A549 (cell line): Measurements from ENCODE around the gene ZBTB44. TPM values are rescaled to one million over a fixed set of nuclear protein-coding genes. Genes with fewer than 3 reads are reported as not detected.

Source experiments
- ATAC-seq, 2 experiments: fragments of 200-7000 bp in 1 of 2; fragments of >200 bp in 1 of 2; cut with Nextera tagmentation in 1 of 2; cut with Tn5 transposase in 1 of 2; 3 replicates each; pipeline versions ENCODE4 v1.8.0 to v1.9.1; 2018 to 2020; ENCODE audit warnings: mild to moderate bottlenecking in 1 of 2, moderate library complexity in 1 of 2
- CTCF ChIA-PET: fragments of 300-600 bp; sonication (Branson Sonifier 250); formaldehyde crosslinking; extraction: SDS; loops from one replicate; lab custom pipeline; 2021; ENCODE audit warnings: antibody characterized with exemption, inconsistent platforms; lab: Yijun Ruan, JAX
- POLR2A ChIA-PET: fragments of 350-600 bp; formaldehyde crosslinking; extraction: SDS; loops from one replicate; lab custom pipeline; 2021; ENCODE audit warnings: antibody characterized with exemption, inconsistent platforms; lab: Yijun Ruan, JAX
- DNase-seq, 2 experiments: peaks; one replicate each; pipeline versions ENCODE4 v3.0.0 to v3.0.0-alpha.2; 2011 to 2016; ENCODE audit warnings: low read depth in 1 of 2, low spot score in 1 of 2
- FAIRE-seq: peaks from 2 replicates; lab custom pipeline; 2011; peaks lifted over from hg19 to GRCh38; lab: Jason Lieb, UNC
- H3K27ac ChIP-seq, 2 experiments: fragments of >200 bp; sonication (Bioruptor Twin); formaldehyde crosslinking; 3 replicates each; pipeline ENCODE4 v1.5.1; 2016 to 2017
- H3K4me1 ChIP-seq: fragments of >200 bp; sonication (Bioruptor Twin); formaldehyde crosslinking; 3 replicates; pipeline ENCODE4 v1.6.1; 2016
- H3K4me2 ChIP-seq: fragments of >200 bp; sonication (Bioruptor Twin); formaldehyde crosslinking; 3 replicates; pipeline ENCODE4 v1.6.1; 2016
- H3K4me3 ChIP-seq: fragments of >200 bp; sonication (Bioruptor Twin); formaldehyde crosslinking; 3 replicates; pipeline ENCODE4 v1.5.1; 2016
- H3K9me3 ChIP-seq: fragments of >200 bp; sonication (Bioruptor Twin); formaldehyde crosslinking; 3 replicates; pipeline ENCODE4 v1.6.1; 2016
- CBX8 ChIP-seq: fragments of 200-600 bp; sonication (generic); IDR thresholded peaks from 2 replicates; pipeline ENCODE4 v1.6.1; 2016
- MAZ ChIP-seq: fragments of 150-350 bp; IDR thresholded peaks from 2 replicates; pipeline ENCODE4 v1.6.1; 2014; ENCODE audit warnings: antibody characterized with exemption, low read depth, low read length, borderline replicate concordance
- NFE2L2 ChIP-seq: fragments of 150-350 bp; conservative IDR thresholded peaks from 2 replicates; pipeline ENCODE4 v1.6.1; 2014; ENCODE audit warnings: low read length
- NPAS2 ChIP-seq: fragments of 250-450 bp; sonication (Bioruptor Pico); IDR thresholded peaks from 2 replicates; pipeline ENCODE4 v1.8.0; 2022; ENCODE audit warnings: mild to moderate bottlenecking, moderate library complexity, borderline replicate concordance
- NR3C1 ChIP-seq: fragments of >200 bp; sonication (Bioruptor Twin); formaldehyde crosslinking; IDR thresholded peaks from 3 replicates; pipeline ENCODE4 v1.6.1; 2017
- PBX3 ChIP-seq: IDR thresholded peaks from 2 replicates; pipeline ENCODE4 v1.6.1; 2012
- POLR2AphosphoS2 ChIP-seq: conservative IDR thresholded peaks from 2 replicates; pipeline ENCODE4 v1.6.1; 2012; ENCODE audit warnings: low read length, improper control_type of control experiment, inconsistent platforms
- TFCP2L1 ChIP-seq: fragments of 250-450 bp; sonication (Bioruptor Pico); IDR thresholded peaks from 2 replicates; pipeline ENCODE4 v1.5.0; 2021; ENCODE audit warnings: mild to moderate bottlenecking
- ZFP36 ChIP-seq: fragments of 450-650 bp; IDR thresholded peaks from 2 replicates; pipeline ENCODE4 v1.6.1; 2014; ENCODE audit warnings: borderline replicate concordance; ENCODE audit not compliant: partially characterized antibody
- WGBS: methylation state at CpG from one replicate; pipeline ENCODE4 v1.1.6; 2017; ENCODE audit errors: missing lambda C conversion rate; 5-methylcytosine and 5-hydroxymethylcytosine counted together
- polyA plus RNA-seq, 4 experiments: library from polyadenylated mRNA; depleted of rRNA in 3 of 4; stranded (reverse); fragments of >200 nt; fragmentation: RNase III in 1 of 4; extraction: RNeasy Plus Mini Kit Qiagen cat#74134 plus additional on column Dnase treatment in 1 of 4; gene quantifications; 2 replicates in 3 of 4; 3 replicates in 1 of 4; pipeline ENCODE4 v1.2.3, GENCODE V29; 2011 to 2017
- TF ChIP-seq, protein P1 (sequence below): fragments of >200 bp; sonication (Bioruptor Twin); formaldehyde crosslinking; IDR thresholded peaks from 3 replicates; pipeline ENCODE4 v1.6.1; 2016
- TF ChIP-seq, protein P2 (sequence below): fragments of 250-450 bp; sonication (Bioruptor Pico); IDR thresholded peaks from 2 replicates; pipeline ENCODE4 v1.5.0; 2021; ENCODE audit warnings: mild to moderate bottlenecking, moderate library complexity, borderline replicate concordance

ZBTB44 gene
- polyA plus RNA-seq, 2 of the 4 experiments (the other 2 are of a cell fraction): 6.7 to 16.1 TPM

DNA sequence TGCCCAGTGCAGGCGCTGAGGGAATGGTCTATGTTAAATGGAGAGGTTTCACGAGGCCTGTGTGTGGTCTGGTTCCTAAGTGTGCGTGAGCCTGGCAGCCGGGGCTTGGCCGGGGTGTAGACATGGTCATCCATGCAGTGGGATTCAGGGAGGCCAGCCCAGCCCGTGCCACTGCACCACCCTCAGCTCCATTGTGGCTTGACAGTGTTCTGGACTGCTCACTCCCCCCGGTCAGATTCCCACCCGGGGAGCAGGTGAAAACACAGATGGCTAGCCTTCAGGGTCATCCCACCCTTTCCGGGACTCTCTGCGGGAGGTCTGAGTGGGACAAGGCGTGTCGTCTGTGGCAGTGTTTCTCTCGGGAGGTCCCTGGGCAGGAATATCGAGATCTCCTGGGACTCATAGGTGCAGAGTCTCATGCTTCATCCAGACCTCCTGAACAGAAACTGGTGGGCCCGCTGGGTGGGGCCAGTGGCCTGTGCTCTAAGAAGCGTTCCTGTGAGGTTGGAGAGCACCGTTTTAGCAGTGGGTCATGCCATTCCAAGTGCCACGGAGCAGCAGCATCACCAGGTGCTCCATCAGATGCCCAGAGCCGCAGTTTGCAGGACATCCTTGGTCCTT lies 102.8 kb downstream of the ZBTB44 start:
- no peaks in the 10 kb centered on the region for H3K4me1 ChIP-seq
- POLR2A ChIA-PET: no interaction called here
- DNase-seq (no peak), FAIRE-seq (no peak), ATAC-seq (no peak)
- no peak overlapping the region for H3K27ac ChIP-seq
- WGBS: 52% methylated on average over 11 of the region's 19 CpGs
- no peak overlapping the region for H3K4me3 ChIP-seq
- no peak for TF ChIP-seq CBX8
- TF ChIP-seq MAZ: no peak
- CTCF ChIA-PET: interaction anchor here (0.5 to 1.6 kb wide), 13 partner anchors 8 to 650 kb away, joined by 3 to 11 read pairs (median 4); partner anchors contain the start of gene ADAMTS8
- H3K4me2 ChIP-seq: no peak overlapping the region
- H3K9me3 ChIP-seq: no peaks in the 10 kb centered on the region

- 74% methylated on average over 3 of the region's 3 CpGs for WGBS
- H3K4me1 ChIP-seq: no peaks in the 10 kb centered on the region
- POLR2A ChIA-PET: no interaction called here
- CTCF ChIA-PET: interaction anchor here (0.7 to 1.8 kb wide), 3 partner anchors 216 to 651 kb away, joined by 3 to 6 read pairs (median 3); no protein-coding TSS in a partner anchor
- TF ChIP-seq NR3C1 (no peak), CBX8 (no peak), PBX3 (no peak), TFCP2L1 (CRISPR knock-in tag) (no peak), NFE2L2 (no peak), POLR2AphosphoS2 (no peak), ZFP36 (no peak)
- TF ChIP-seq, protein P1, sequence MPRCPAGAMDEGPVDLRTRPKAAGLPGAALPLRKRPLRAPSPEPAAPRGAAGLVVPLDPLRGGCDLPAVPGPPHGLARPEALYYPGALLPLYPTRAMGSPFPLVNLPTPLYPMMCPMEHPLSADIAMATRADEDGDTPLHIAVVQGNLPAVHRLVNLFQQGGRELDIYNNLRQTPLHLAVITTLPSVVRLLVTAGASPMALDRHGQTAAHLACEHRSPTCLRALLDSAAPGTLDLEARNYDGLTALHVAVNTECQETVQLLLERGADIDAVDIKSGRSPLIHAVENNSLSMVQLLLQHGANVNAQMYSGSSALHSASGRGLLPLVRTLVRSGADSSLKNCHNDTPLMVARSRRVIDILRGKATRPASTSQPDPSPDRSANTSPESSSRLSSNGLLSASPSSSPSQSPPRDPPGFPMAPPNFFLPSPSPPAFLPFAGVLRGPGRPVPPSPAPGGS: no peak
- TF ChIP-seq, protein P2, sequence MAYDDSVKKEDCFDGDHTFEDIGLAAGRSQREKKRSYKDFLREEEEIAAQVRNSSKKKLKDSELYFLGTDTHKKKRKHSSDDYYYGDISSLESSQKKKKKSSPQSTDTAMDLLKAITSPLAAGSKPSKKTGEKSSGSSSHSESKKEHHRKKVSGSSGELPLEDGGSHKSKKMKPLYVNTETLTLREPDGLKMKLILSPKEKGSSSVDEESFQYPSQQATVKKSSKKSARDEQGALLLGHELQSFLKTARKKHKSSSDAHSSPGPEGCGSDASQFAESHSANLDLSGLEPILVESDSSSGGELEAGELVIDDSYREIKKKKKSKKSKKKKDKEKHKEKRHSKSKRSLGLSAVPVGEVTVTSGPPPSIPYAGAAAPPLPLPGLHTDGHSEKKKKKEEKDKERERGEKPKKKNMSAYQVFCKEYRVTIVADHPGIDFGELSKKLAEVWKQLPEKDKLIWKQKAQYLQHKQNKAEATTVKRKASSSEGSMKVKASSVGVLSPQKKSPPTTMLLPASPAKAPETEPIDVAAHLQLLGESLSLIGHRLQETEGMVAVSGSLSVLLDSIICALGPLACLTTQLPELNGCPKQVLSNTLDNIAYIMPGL: no peak
- H3K27ac ChIP-seq: no peak overlapping the region
- no peak for ATAC-seq
- FAIRE-seq: no peak
- DNase-seq: no peak
- H3K9me3 ChIP-seq: no peaks in the 10 kb centered on the region
- no peak overlapping the region for H3K4me3 ChIP-seq
- no peak overlapping the region for H3K4me2 ChIP-seq
Observed at GRCh38 chr11:130211144-130211543, 103.6 kb downstream of the ZBTB44 start.

GRCh38 chr11:130209954-130210854 lies 104.5 kb downstream of the ZBTB44 start:
- ATAC-seq (no peak), DNase-seq (no peak), FAIRE-seq (no peak)
- Histone ChIP-seq H3K4me1 (no peaks in the 10 kb centered on the region), H3K4me2 (no peak overlapping the region), H3K27ac (no peak overlapping the region), H3K9me3 (no peaks in the 10 kb centered on the region), H3K4me3 (no peak overlapping the region)
- ChIA-PET CTCF (interaction anchor here (0.7 to 1.9 kb wide), 5 partner anchors 217 to 652 kb away, joined by 3 to 7 read pairs (median 4); no protein-coding TSS in a partner anchor), POLR2A (interaction anchor here (0.7 kb wide), 1 partner anchor 9 kb away, joined by 3 read pairs; no protein-coding TSS in a partner anchor)
- WGBS: 66% methylated on average over 17 of the region's 23 CpGs
- TF ChIP-seq NPAS2 (CRISPR knock-in tag): no peak
